ENCODE measurements around the gene FERMT1.

DNA sequence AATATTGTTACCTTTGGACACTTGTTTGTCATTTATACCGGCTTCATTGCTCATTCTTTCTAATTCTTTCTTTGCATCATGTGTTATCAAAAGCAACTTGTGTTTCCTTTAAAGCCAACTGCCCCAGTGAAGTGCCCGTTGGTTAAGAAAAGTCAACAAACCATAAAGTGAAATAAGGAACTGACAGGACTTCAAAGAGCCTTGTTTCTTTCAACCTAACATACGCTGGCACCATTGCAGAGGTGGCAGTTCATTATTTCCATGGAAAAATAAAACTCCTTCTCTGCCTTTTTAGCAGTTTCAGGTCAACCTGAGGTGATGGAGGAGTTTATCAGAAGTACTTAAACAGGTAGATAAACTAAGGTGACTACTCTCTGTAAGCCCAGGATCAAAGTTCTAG lies 28.8 kb downstream of the FERMT1 start:
- TF ChIP-seq, protein P1, sequence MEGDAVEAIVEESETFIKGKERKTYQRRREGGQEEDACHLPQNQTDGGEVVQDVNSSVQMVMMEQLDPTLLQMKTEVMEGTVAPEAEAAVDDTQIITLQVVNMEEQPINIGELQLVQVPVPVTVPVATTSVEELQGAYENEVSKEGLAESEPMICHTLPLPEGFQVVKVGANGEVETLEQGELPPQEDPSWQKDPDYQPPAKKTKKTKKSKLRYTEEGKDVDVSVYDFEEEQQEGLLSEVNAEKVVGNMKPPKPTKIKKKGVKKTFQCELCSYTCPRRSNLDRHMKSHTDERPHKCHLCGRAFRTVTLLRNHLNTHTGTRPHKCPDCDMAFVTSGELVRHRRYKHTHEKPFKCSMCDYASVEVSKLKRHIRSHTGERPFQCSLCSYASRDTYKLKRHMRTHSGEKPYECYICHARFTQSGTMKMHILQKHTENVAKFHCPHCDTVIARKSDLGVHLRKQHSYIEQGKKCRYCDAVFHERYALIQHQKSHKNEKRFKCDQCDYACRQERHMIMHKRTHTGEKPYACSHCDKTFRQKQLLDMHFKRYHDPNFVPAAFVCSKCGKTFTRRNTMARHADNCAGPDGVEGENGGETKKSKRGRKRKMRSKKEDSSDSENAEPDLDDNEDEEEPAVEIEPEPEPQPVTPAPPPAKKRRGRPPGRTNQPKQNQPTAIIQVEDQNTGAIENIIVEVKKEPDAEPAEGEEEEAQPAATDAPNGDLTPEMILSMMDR (conservative IDR thresholded peaks at IDR 0.05; ENCODE audit: low read length) = no peak
- TF ChIP-seq EZH2phosphoT487 (IDR thresholded peaks at IDR 0.05; ENCODE audit: borderline replicate concordance) = no peak

Measured in Loucy (cell line).